Ectodermal cell (in vitro differentiated cells): Measurements from ENCODE around the gene PPP1R13B.

Experiments
- H3K27ac ChIP-seq: 2 replicates; pipeline ENCODE4 v1.7.0; 2013; ENCODE audit warnings: mild to moderate bottlenecking, low read depth, low read length; ENCODE audit not compliant: insufficient read depth, poor library complexity, severe bottlenecking
- H3K27me3 ChIP-seq: 2 replicates; pipeline ENCODE4 v1.7.0; 2013; ENCODE audit warnings: mild to moderate bottlenecking, low read length; ENCODE audit not compliant: insufficient read depth, control insufficient read depth, poor library complexity, severe bottlenecking
- H3K36me3 ChIP-seq: one replicate; pipeline ENCODE4 v1.7.0; 2013; ENCODE audit warnings: low read length; ENCODE audit not compliant: control insufficient read depth, insufficient read depth
- H3K4me1 ChIP-seq: one replicate; pipeline ENCODE4 v1.7.0; 2013; ENCODE audit warnings: low read length; ENCODE audit not compliant: control insufficient read depth, insufficient read depth
- H3K4me3 ChIP-seq: 2 replicates; pipeline ENCODE4 v1.7.0; 2013; ENCODE audit warnings: low read depth, low read length, control low read depth; ENCODE audit not compliant: insufficient read depth
- H3K9me3 ChIP-seq: 2 replicates; pipeline ENCODE4 v1.7.0; 2013; ENCODE audit warnings: mild to moderate bottlenecking, low read length, moderate library complexity; ENCODE audit not compliant: control insufficient read depth
- WGBS, 2 experiments: methylation state at CpG; one replicate each; pipeline ENCODE4 v1.1.7; 2013; ENCODE audit warnings: missing lambda C conversion rate in 2 of 2; 5-methylcytosine and 5-hydroxymethylcytosine counted together

Gene PPP1R13B

GRCh38 chr14:103706551-103707328 is 140.6 kb downstream of the PPP1R13B start:
- Histone ChIP-seq H3K4me1 (peaks cover 8% of the 10 kb centered on the region), H3K27me3 (no peaks in the 10 kb centered on the region), H3K9me3 (no peaks in the 10 kb centered on the region), H3K4me3 (no peak overlapping the region), H3K36me3 (peaks cover 28% of the 10 kb centered on the region), H3K27ac (no peak overlapping the region)
- 95 to 97% methylated on average over 41 of the region's 41 CpGs for WGBS, 2 experiments

GRCh38 chr14:103705504-103706284 is 141.7 kb downstream of the PPP1R13B start:
- no peaks in the 10 kb centered on the region for H3K27me3 ChIP-seq
- no peaks in the 10 kb centered on the region for H3K9me3 ChIP-seq
- peaks cover 32% of the 10 kb centered on the region for H3K36me3 ChIP-seq
- WGBS, 2 experiments: 93 to 94% methylated on average over 28 of the region's 28 CpGs
- H3K27ac ChIP-seq: no peak overlapping the region
- no peak overlapping the region for H3K4me3 ChIP-seq
- peaks cover 1% of the 10 kb centered on the region for H3K4me1 ChIP-seq

- Histone ChIP-seq H3K36me3 (peaks cover 37% of the 10 kb centered on the region), H3K4me1 (no peaks in the 10 kb centered on the region)
- WGBS, 2 experiments: 93% methylated on average over 15 of the region's 15 CpGs
Observed at GRCh38 chr14:103705118-103705503, 142.3 kb downstream of the PPP1R13B start.

GRCh38 chr14:103704708-103705107 is 142.7 kb downstream of the PPP1R13B start:
- Histone ChIP-seq H3K9me3 (no peaks in the 10 kb centered on the region), H3K4me3 (no peak overlapping the region), H3K36me3 (peaks cover 40% of the 10 kb centered on the region), H3K27ac (no peak overlapping the region), H3K4me1 (no peaks in the 10 kb centered on the region), H3K27me3 (no peaks in the 10 kb centered on the region)
- WGBS, 2 experiments: 94 to 98% methylated on average over 13 of the region's 13 CpGs

More at GRCh38 chr14:103705118-103705503, 142.3 kb downstream of the PPP1R13B start:
- no peaks in the 10 kb centered on the region for H3K27me3 ChIP-seq
- H3K9me3 ChIP-seq: no peaks in the 10 kb centered on the region
- H3K4me3 ChIP-seq: no peak overlapping the region
- H3K27ac ChIP-seq: no peak overlapping the region

GRCh38 chr14:103703433-103704385 is 143.7 kb downstream of the PPP1R13B start:
- 91 to 94% methylated on average over 23 to 24 of the region's 24 CpGs for WGBS, 2 experiments
- Histone ChIP-seq H3K36me3 (peaks cover 36% of the 10 kb centered on the region), H3K27me3 (no peaks in the 10 kb centered on the region), H3K27ac (no peak overlapping the region), H3K4me1 (no peaks in the 10 kb centered on the region), H3K4me3 (no peak overlapping the region), H3K9me3 (no peaks in the 10 kb centered on the region)

- Histone ChIP-seq H3K4me3 (no peak overlapping the region), H3K4me1 (no peaks in the 10 kb centered on the region), H3K36me3 (peaks cover 36% of the 10 kb centered on the region), H3K27ac (no peak overlapping the region), H3K27me3 (no peaks in the 10 kb centered on the region), H3K9me3 (no peaks in the 10 kb centered on the region)
- 95 to 96% methylated on average over 29 of the region's 29 CpGs for WGBS, 2 experiments
Observed at GRCh38 chr14:103702497-103703432, 144.6 kb downstream of the PPP1R13B start.

- Histone ChIP-seq H3K36me3 (peaks cover 35% of the 10 kb centered on the region), H3K9me3 (no peaks in the 10 kb centered on the region), H3K4me1 (no peaks in the 10 kb centered on the region), H3K4me3 (no peak overlapping the region), H3K27me3 (no peaks in the 10 kb centered on the region), H3K27ac (no peak overlapping the region)
- WGBS, 2 experiments: 95 to 96% methylated on average over 5 of the region's 5 CpGs
Observed at GRCh38 chr14:103702095-103702494, 145.3 kb downstream of the PPP1R13B start.

GRCh38 chr14:103700753-103701490 is 146.5 kb downstream of the PPP1R13B start:
- Histone ChIP-seq H3K27ac (no peak overlapping the region), H3K36me3 (peaks cover 33% of the 10 kb centered on the region), H3K9me3 (no peaks in the 10 kb centered on the region), H3K27me3 (no peaks in the 10 kb centered on the region), H3K4me1 (peaks cover 3% of the 10 kb centered on the region), H3K4me3 (no peak overlapping the region)
- WGBS, 2 experiments: 95 to 97% methylated on average over 20 of the region's 21 CpGs
